ENCODE measurements around the gene CIZ1. TPM values are rescaled to one million over a fixed set of nuclear protein-coding genes. Genes with fewer than 3 reads are reported as not detected.
A peak's percentile ranks its signal among the peaks of the same experiment; 100 is the strongest.

Gene CIZ1
- total and polyA plus RNA-seq, 7 experiments from 2014 or later: 11.2 to 163 (median 137) TPM

- Mint-ChIP-seq H3K9me3 (no peaks in the 10 kb centered on the region), H3K27ac (peak overlapping the region in 3 of 9 donors; percentile 32 to 73 (median 53)), H3K4me1 (peaks cover 6 to 14% (median 8%) of the 10 kb centered on the region in 7 donors), H3K27me3 (peaks cover 0 to 30% (median 6%) of the 10 kb centered on the region in 5 donors), H3K4me3 (peak overlapping the region in 2 of 10 donors; percentile 29 to 81), H3K36me3 (no peaks in the 10 kb centered on the region)
- intact Hi-C loops (cut with micrococcal nuclease): loop anchor here in 1 of 2 donors (2.0 to 5.0 kb wide), 2 partner anchors 139 to 256 kb away; partner anchors contain the start of genes ODF2 and SLC27A4
- Histone ChIP-seq H3K9me3 (ENCODE audit: control insufficient read depth in 2 of 3, low read length in 3 of 3) (no peaks in the 10 kb centered on the region), H3K4me1 (ENCODE audit: control insufficient read depth in 2 of 2, insufficient read depth in 2 of 2, low read length in 2 of 2) (peaks cover 4 to 8% of the 10 kb centered on the region in 2 donors), H3K4me3 (ENCODE audit: low read length) (no peak overlapping the region), H3K27me3 (ENCODE audit: control insufficient read depth in 2 of 2, insufficient read depth in 2 of 2, low read length in 2 of 2) (peaks cover 0 to 5% of the 10 kb centered on the region in 2 donors), H3K27ac (ENCODE audit: low read depth, low read length) (no peak overlapping the region), H3K36me3 (ENCODE audit: control insufficient read depth in 2 of 3, insufficient read depth in 3 of 3, low read length in 3 of 3) (no peaks in the 10 kb centered on the region)
- DNase-seq (no peak), ATAC-seq (no peak)
- ChIA-PET CTCF (interaction anchor here (1.2 kb wide), 1 partner anchor 9 kb away, joined by 3 read pairs; no protein-coding TSS in a partner anchor), POLR2A (interaction anchor here (0.6 to 1.7 kb wide), 4 partner anchors 8 to 74 kb away, joined by 3 to 6 read pairs (median 4); partner anchors contain the start of genes CIZ1, GOLGA2 and SWI5)
These were observed 10.3 kb upstream of the CIZ1 start for GRCh38 chr9:128201441-128202369.

DNA sequence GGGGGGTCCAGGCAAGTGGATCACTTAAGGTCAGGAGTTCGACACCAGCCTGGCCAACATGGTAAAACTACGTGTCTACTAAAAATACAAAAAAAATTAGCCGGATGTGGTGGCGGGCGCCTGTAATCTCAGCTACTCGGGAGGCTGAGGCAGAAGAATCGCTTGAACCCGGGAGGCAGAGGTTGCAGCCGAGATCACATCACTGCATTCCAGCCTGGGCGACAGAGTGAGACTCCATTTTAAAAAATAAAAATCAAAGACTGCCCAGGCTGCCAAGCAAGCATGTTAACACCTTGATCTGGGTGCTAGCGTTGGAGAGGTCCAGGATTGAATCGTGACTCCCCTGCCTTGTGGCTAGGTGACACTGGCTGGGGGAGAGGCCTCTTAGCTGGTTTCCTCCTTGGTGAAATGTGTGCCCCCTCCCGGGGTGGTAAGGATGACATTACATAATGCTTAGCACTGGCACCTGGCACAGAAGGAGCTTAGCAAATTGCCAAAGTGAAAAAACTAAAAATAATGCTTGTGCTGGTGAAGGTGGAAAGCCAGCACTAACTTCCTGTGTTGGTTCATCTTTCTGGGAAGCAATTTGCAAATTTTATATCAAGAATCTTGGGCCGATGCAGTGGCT is 2.2 kb upstream of the CIZ1 start:
- Mint-ChIP-seq H3K27ac (peak overlapping the region in 1 of 9 donors; percentile 80), H3K9me3 (no peaks in the 10 kb centered on the region), H3K4me3 (peak overlapping the region in 6 of 10 donors; percentile 69 to 98 (median 78)), H3K27me3 (peaks cover 0 to 15% (median 0%) of the 10 kb centered on the region in 5 donors), H3K4me1 (peaks cover 6 to 31% (median 17%) of the 10 kb centered on the region in 7 donors), H3K36me3 (peaks cover 0 to 9% (median 4%) of the 10 kb centered on the region in 5 donors)
- DNase-seq: no peak
- H3K27me3 ChIP-seq (ENCODE audit: control insufficient read depth in 2 of 2, insufficient read depth in 2 of 2, low read length in 2 of 2): no peaks in the 10 kb centered on the region
- H3K9me3 ChIP-seq (ENCODE audit: control insufficient read depth in 2 of 3, low read length in 3 of 3): no peaks in the 10 kb centered on the region
- H3K36me3 ChIP-seq (ENCODE audit: control insufficient read depth in 2 of 3, insufficient read depth in 3 of 3, low read length in 3 of 3): peaks cover 0 to 16% (median 0%) of the 10 kb centered on the region in 3 experiments
- H3K4me1 ChIP-seq (ENCODE audit: control insufficient read depth in 2 of 2, insufficient read depth in 2 of 2, low read length in 2 of 2): peaks cover 12 to 16% of the 10 kb centered on the region in 2 donors
- H3K27ac ChIP-seq (ENCODE audit: low read depth, low read length): no peak overlapping the region
- POLR2A ChIA-PET: interaction anchor here (0.5 to 0.6 kb wide), 2 partner anchors 9 to 12 kb away, joined by 3 read pairs; no protein-coding TSS in a partner anchor
- intact Hi-C loops (cut with micrococcal nuclease): loop anchor here (2.0 to 5.0 kb wide), 3 partner anchors 84 to 177 kb away; partner anchors contain the start of genes COQ4 (in 2 of the 2), TRUB2 (in 2 of the 2), GOLGA2 (in 1 of the 2) and SWI5 (in 1 of the 2)
- H3K4me3 ChIP-seq (ENCODE audit: low read length): no peak overlapping the region
- CTCF ChIA-PET: interaction anchor here (1.2 kb wide), 1 partner anchor 148 kb away, joined by 3 read pairs; no protein-coding TSS in a partner anchor
- no peak for ATAC-seq

GRCh38 chr9:128192601-128193371 is 1.4 kb upstream of the CIZ1 start:
- H3K27ac ChIP-seq (ENCODE audit: low read depth, low read length): no peak overlapping the region
- peak; percentile 74 for ATAC-seq
- peak in 7 of 9 donors; percentile 35 to 62 (median 53) for DNase-seq
- POLR2A ChIA-PET: interaction anchor here (0.5 kb wide), 1 partner anchor 12 kb away, joined by 3 read pairs; no protein-coding TSS in a partner anchor
- no peaks in the 10 kb centered on the region for H3K27me3 ChIP-seq (ENCODE audit: control insufficient read depth in 2 of 2, insufficient read depth in 2 of 2, low read length in 2 of 2)
- Mint-ChIP-seq H3K36me3 (peaks cover 0 to 13% (median 8%) of the 10 kb centered on the region in 5 donors), H3K9me3 (no peaks in the 10 kb centered on the region), H3K4me1 (peaks cover 10 to 35% (median 23%) of the 10 kb centered on the region in 7 donors), H3K4me3 (peak overlapping the region; percentile 60 to 98 (median 72)), H3K27me3 (peaks cover 0 to 15% (median 0%) of the 10 kb centered on the region in 5 donors), H3K27ac (peak overlapping the region in 7 of 9 donors; percentile 11 to 80 (median 48))
- H3K9me3 ChIP-seq (ENCODE audit: control insufficient read depth in 2 of 3, low read length in 3 of 3): no peaks in the 10 kb centered on the region
- CTCF ChIA-PET: interaction anchor here (1.2 to 1.3 kb wide), 2 partner anchors 9 to 149 kb away, joined by 3 read pairs; no protein-coding TSS in a partner anchor
- no peak overlapping the region for H3K4me3 ChIP-seq (ENCODE audit: low read length)
- peaks cover 0 to 22% (median 0%) of the 10 kb centered on the region in 3 experiments for H3K36me3 ChIP-seq (ENCODE audit: control insufficient read depth in 2 of 3, insufficient read depth in 3 of 3, low read length in 3 of 3)
- intact Hi-C loops (cut with micrococcal nuclease): loop anchor here (2.0 to 5.0 kb wide), 3 partner anchors 85 to 178 kb away; partner anchors contain the start of genes COQ4 (in 2 of the 2), TRUB2 (in 2 of the 2), GOLGA2 (in 1 of the 2) and SWI5 (in 1 of the 2)
- peaks cover 12 to 16% of the 10 kb centered on the region in 2 donors for H3K4me1 ChIP-seq (ENCODE audit: control insufficient read depth in 2 of 2, insufficient read depth in 2 of 2, low read length in 2 of 2)

- Mint-ChIP-seq H3K4me1 (peaks cover 13 to 39% (median 33%) of the 10 kb centered on the region in 7 donors), H3K27ac (peak overlapping the region; percentile 84 to 93 (median 90)), H3K9me3 (peaks cover 0 to 2% (median 0%) of the 10 kb centered on the region in 11 donors), H3K4me3 (peak overlapping the region; percentile 92 to 99 (median 96)), H3K36me3 (peaks cover 0 to 20% (median 18%) of the 10 kb centered on the region in 5 donors), H3K27me3 (peaks cover 0 to 13% (median 0%) of the 10 kb centered on the region in 5 donors)
- POLR2A ChIA-PET: interaction anchor here (0.5 to 2.1 kb wide), 9 partner anchors 8 to 740 kb away, joined by 3 to 9 read pairs (median 4); partner anchors contain the start of genes BBLN, GOLGA2, LRSAM1 and RPL12
- peak overlapping the region; percentile 89 for H3K27ac ChIP-seq (ENCODE audit: low read depth, low read length)
- H3K4me3 ChIP-seq (ENCODE audit: low read length): peak overlapping the region; percentile 76
- no peaks in the 10 kb centered on the region for H3K27me3 ChIP-seq (ENCODE audit: control insufficient read depth in 2 of 2, insufficient read depth in 2 of 2, low read length in 2 of 2)
- H3K36me3 ChIP-seq (ENCODE audit: control insufficient read depth in 2 of 3, insufficient read depth in 3 of 3, low read length in 3 of 3): peaks cover 0 to 36% (median 0%) of the 10 kb centered on the region in 3 experiments
- peak; percentile 60 for ATAC-seq
- CTCF ChIA-PET: interaction anchor here (1.0 to 1.2 kb wide), 2 partner anchors 10 to 19 kb away, joined by 3 to 4 read pairs; no protein-coding TSS in a partner anchor
- H3K9me3 ChIP-seq (ENCODE audit: control insufficient read depth in 2 of 3, low read length in 3 of 3): no peaks in the 10 kb centered on the region
- H3K4me1 ChIP-seq (ENCODE audit: control insufficient read depth in 2 of 2, insufficient read depth in 2 of 2, low read length in 2 of 2): peaks cover 12 to 16% of the 10 kb centered on the region in 2 donors
- intact Hi-C loops (cut with micrococcal nuclease): loop anchor here (1.0 to 5.0 kb wide), 9 partner anchors 13 to 151 kb away; partner anchors contain the start of genes BBLN (in 2 of the 2), COQ4 (in 2 of the 2), DNM1 (in 2 of the 2) and TRUB2 (in 2 of the 2)
- no peak for DNase-seq
These were observed 611 bp downstream of the CIZ1 start for GRCh38 chr9:128190516-128191405.

All from naive thymus-derived CD4-positive, alpha-beta T cell (primary cell).